ENCODE measurements around the gene SORCS3. TPM values are rescaled to one million over a fixed set of nuclear protein-coding genes. Genes with fewer than 3 reads are reported as not detected.

Gene SORCS3
- total and polyA plus RNA-seq, 2 of the 4 experiments (the other 2 are of a cell fraction), result not detected

DNA sequence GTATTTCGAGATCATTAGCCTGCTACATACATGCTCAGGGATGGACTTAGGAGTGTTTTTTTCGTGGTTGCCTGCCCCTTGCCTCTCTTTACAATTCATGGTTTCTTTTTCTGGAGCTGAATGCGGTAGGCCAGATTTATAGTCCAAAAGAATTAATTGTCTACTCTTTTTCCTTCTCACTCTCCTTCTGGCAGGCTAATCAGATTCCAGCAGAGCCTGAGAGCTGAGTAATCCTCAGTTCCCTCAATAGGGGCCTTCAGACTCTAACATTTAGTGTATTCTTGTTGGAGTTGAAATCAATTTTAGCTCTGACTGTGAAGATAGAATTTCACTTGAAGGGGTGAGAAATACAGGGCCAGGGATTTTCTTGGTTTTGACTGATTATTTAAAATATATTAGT, 16.4 kb downstream of the SORCS3 start:
- Histone ChIP-seq H2AK9ac (replicated peaks; ENCODE audit: low read depth, low read length, poor library complexity) (no peak overlapping the region), H4K8ac (ENCODE audit: low read depth in 2 of 2, low read length in 2 of 2) (no peak overlapping the region), H3K9ac (ENCODE audit: low read depth, low read length) (no peak overlapping the region), H3K18ac (ENCODE audit: low read depth, low read length) (no peak overlapping the region), H3K56ac (ENCODE audit: extremely low read depth, insufficient read depth, low read length) (no peak overlapping the region), H4K5ac (ENCODE audit: low read depth, low read length) (no peak overlapping the region), H2AFZ (replicated peaks; ENCODE audit: low read length, poor library complexity) (no peak overlapping the region), H2BK20ac (ENCODE audit: low read depth, low read length) (no peak overlapping the region), H3K4me1 (ENCODE audit: control insufficient read depth, insufficient read depth, low read length) (no peaks in the 10 kb centered on the region), H3K79me1 (ENCODE audit: low read depth in 1 of 2, low read length in 2 of 2) (no peaks in the 10 kb centered on the region), H3K14ac (replicated peaks; ENCODE audit: low read depth, low read length) (no peak overlapping the region), H3K27ac (ENCODE audit: insufficient read depth, low read length) (no peak overlapping the region), H2BK5ac (ENCODE audit: low read depth, low read length, poor library complexity, severe bottlenecking) (no peak overlapping the region), H3K23ac (ENCODE audit: low read depth, low read length) (no peak overlapping the region), H3K4me3 (ENCODE audit: insufficient read depth, low read depth, low read length) (no peak overlapping the region), H3K36me3 (ENCODE audit: control insufficient read depth, insufficient read depth, low read length) (no peaks in the 10 kb centered on the region), H3K4me2 (ENCODE audit: low read depth, low read length) (no peak overlapping the region), H3K27me3 (ENCODE audit: control insufficient read depth, insufficient read depth, low read length) (no peaks in the 10 kb centered on the region), H3K9me1 (ENCODE audit: insufficient read depth, low read length) (no peaks in the 10 kb centered on the region), H2AK5ac (ENCODE audit: low read depth, low read length) (no peak overlapping the region), H2BK120ac (ENCODE audit: low read depth, low read length) (no peak overlapping the region), H3K9me3 (ENCODE audit: control insufficient read depth, insufficient read depth, low read length) (no peaks in the 10 kb centered on the region), H4K91ac (ENCODE audit: insufficient read depth, low read depth, low read length) (no peak overlapping the region), H4K20me1 (ENCODE audit: insufficient read depth, low read length) (no peaks in the 10 kb centered on the region), H3K4ac (ENCODE audit: low read depth, low read length) (no peak overlapping the region), H2BK15ac (ENCODE audit: low read depth, low read length) (no peak overlapping the region)
- dilution Hi-C loops (cut with HindIII; ENCODE audit: low sequenced_read_pairs, unreplicated experiment), result no loop called here
- no peak for DNase-seq
- TF ChIP-seq BHLHE40 (IDR thresholded peaks at IDR 0.05; ENCODE audit: low read depth, low read length), result no peak
- TF ChIP-seq POLR2A (IDR thresholded peaks at IDR 0.05; ENCODE audit: low read depth, low read length), result no peak
- TF ChIP-seq MAZ (IDR thresholded peaks at IDR 0.05; ENCODE audit: borderline replicate concordance, low read depth, low read length), result no peak
- TF ChIP-seq RFX5 (IDR thresholded peaks at IDR 0.05; ENCODE audit: low read depth, low read length), result no peak
- TF ChIP-seq, protein P1, sequence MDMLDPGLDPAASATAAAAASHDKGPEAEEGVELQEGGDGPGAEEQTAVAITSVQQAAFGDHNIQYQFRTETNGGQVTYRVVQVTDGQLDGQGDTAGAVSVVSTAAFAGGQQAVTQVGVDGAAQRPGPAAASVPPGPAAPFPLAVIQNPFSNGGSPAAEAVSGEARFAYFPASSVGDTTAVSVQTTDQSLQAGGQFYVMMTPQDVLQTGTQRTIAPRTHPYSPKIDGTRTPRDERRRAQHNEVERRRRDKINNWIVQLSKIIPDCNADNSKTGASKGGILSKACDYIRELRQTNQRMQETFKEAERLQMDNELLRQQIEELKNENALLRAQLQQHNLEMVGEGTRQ (IDR thresholded peaks at IDR 0.05; ENCODE audit: low read depth, low read length), result no peak
- TF ChIP-seq, protein P2, sequence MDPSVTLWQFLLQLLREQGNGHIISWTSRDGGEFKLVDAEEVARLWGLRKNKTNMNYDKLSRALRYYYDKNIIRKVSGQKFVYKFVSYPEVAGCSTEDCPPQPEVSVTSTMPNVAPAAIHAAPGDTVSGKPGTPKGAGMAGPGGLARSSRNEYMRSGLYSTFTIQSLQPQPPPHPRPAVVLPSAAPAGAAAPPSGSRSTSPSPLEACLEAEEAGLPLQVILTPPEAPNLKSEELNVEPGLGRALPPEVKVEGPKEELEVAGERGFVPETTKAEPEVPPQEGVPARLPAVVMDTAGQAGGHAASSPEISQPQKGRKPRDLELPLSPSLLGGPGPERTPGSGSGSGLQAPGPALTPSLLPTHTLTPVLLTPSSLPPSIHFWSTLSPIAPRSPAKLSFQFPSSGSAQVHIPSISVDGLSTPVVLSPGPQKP (IDR thresholded peaks at IDR 0.05; ENCODE audit: borderline replicate concordance, low read depth, low read length), result no peak
- no peak for TF ChIP-seq CEBPB (IDR thresholded peaks at IDR 0.05; ENCODE audit: low read depth, low read length)
- TF ChIP-seq FOS (IDR thresholded peaks at IDR 0.05; ENCODE audit: low read depth, low read length), result no peak
- no peak for TF ChIP-seq MXI1 (IDR thresholded peaks at IDR 0.05; ENCODE audit: borderline replicate concordance, low read depth, low read length)
- TF ChIP-seq SMC3 (IDR thresholded peaks at IDR 0.05; ENCODE audit: low read depth, low read length), result no peak
- TF ChIP-seq NFE2L2 (IDR thresholded peaks at IDR 0.05; ENCODE audit: low read depth, low read length), result no peak
- no peak for TF ChIP-seq RCOR1 (IDR thresholded peaks at IDR 0.05; ENCODE audit: insufficient replicate concordance, low read length)
- TF ChIP-seq CTCF (conservative IDR thresholded peaks at IDR 0.05; ENCODE audit: low read depth, low read length), result no peak
- no peak for TF ChIP-seq CHD1 (IDR thresholded peaks at IDR 0.05; ENCODE audit: low read depth, low read length)
- no peak for TF ChIP-seq RAD21 (IDR thresholded peaks at IDR 0.05; ENCODE audit: low read length)
- BruUV-seq (replicated peaks), result no TSS peak
- CTCF ChIA-PET, result interaction anchor here (0.5 to 1.1 kb wide), 2 partner anchors 37 to 1430 kb away, joined by 3 read pairs; no protein-coding TSS in a partner anchor
- WGBS, 2 experiments (ENCODE audit: extremely low coverage in 2 of 2, insufficient read length in 1 of 2), result no CpG with 5 or more reads among the region's 3 CpGs
- intact Hi-C loops (cut with micrococcal nuclease), result no loop called here
- POLR2A ChIA-PET (ENCODE audit: unreplicated experiment), result no interaction called here
- no peak for ATAC-seq (ENCODE audit: low read depth)
- in situ Hi-C loops (cut with MboI; ENCODE audit: low sequenced_read_pairs), result no loop called here

All from IMR-90 (cell line).